Stomach (tissue), 4 donors: ENCODE data around the gene SLC35E4.

Experiments used
- EP300 ChIP-seq: sonication (generic); formaldehyde crosslinking; IDR thresholded peaks from one replicate; pipeline ENCODE4 v1.6.1; 2017; ENCODE audit warnings: antibody characterized with exemption
- POLR2A ChIP-seq, 4 donors: fragments of 450-650 bp; IDR thresholded peaks; one replicate each; pipeline ENCODE4 v1.6.1; 2016; ENCODE audit warnings: antibody characterized with exemption in 4 of 4, control low read depth in 2 of 4, mild to moderate bottlenecking in 1 of 4, moderate library complexity in 1 of 4
- POLR2AphosphoS5 ChIP-seq, 3 donors: sonication (generic); formaldehyde crosslinking; IDR thresholded peaks; one replicate each; pipeline ENCODE4 v1.6.1; 2016; ENCODE audit warnings: antibody characterized with exemption in 3 of 3
- TF ChIP-seq, protein P1 (sequence below), 7 experiments: fragments of 450-650 bp in 4 of 7; fragments of 200-600 bp in 3 of 7; sonication (generic) in 3 of 7; IDR thresholded peaks; one replicate each; pipeline ENCODE4 v1.5.1; 2016 to 2019; ENCODE audit warnings: antibody characterized with exemption in 7 of 7, control low read depth in 2 of 7, mild to moderate bottlenecking in 1 of 7

GRCh38 chr22:30640839-30641430 is 5.4 kb downstream of the SLC35E4 start:
- TF ChIP-seq, protein P1, sequence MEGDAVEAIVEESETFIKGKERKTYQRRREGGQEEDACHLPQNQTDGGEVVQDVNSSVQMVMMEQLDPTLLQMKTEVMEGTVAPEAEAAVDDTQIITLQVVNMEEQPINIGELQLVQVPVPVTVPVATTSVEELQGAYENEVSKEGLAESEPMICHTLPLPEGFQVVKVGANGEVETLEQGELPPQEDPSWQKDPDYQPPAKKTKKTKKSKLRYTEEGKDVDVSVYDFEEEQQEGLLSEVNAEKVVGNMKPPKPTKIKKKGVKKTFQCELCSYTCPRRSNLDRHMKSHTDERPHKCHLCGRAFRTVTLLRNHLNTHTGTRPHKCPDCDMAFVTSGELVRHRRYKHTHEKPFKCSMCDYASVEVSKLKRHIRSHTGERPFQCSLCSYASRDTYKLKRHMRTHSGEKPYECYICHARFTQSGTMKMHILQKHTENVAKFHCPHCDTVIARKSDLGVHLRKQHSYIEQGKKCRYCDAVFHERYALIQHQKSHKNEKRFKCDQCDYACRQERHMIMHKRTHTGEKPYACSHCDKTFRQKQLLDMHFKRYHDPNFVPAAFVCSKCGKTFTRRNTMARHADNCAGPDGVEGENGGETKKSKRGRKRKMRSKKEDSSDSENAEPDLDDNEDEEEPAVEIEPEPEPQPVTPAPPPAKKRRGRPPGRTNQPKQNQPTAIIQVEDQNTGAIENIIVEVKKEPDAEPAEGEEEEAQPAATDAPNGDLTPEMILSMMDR (IDR thresholded peaks at IDR 0.05) = no peak
- no peak for TF ChIP-seq POLR2A (IDR thresholded peaks at IDR 0.05)
- no peak for TF ChIP-seq POLR2AphosphoS5 (IDR thresholded peaks at IDR 0.05)
- TF ChIP-seq EP300 = no peak
